ENCODE measurements around the gene BRF1.
A peak's percentile ranks its signal among the peaks of the same experiment; 100 is the strongest.

Gene BRF1

GRCh38 chr14:105315211-105315721 lies 14.5 kb upstream of the BRF1 start:
- CTCF ChIA-PET: interaction anchor here (0.5 kb wide), 1 partner anchor 15 kb away, joined by 3 read pairs; the partner anchor contains the start of gene BRF1
- peak; percentile 42 for DNase-seq (ENCODE audit: low spot score)
- POLR2A ChIA-PET (ENCODE audit: low non-redundant PET): no interaction called here
- peak overlapping the region; percentile 71 for H3K27ac ChIP-seq
- no peak for TF ChIP-seq CTCF (conservative IDR thresholded peaks at IDR 0.05; ENCODE audit: low read depth)

- peak; percentile 97 for DNase-seq (ENCODE audit: low spot score)
- TF ChIP-seq CTCF (conservative IDR thresholded peaks at IDR 0.05; ENCODE audit: low read depth): no peak
- peak within 1 kb of the TSS; percentile 85 for H3K27ac ChIP-seq
These were observed 13.7 kb upstream of the BRF1 start, which contains the start of gene PACS2 for GRCh38 chr14:105314287-105315200. PACS2 (plus strand) TSS chr14:105314748; CDS start chr14:105314919, 171 bp downstream.

GRCh38 chr14:105313381-105314286 lies 12.8 kb upstream of the BRF1 start:
- ChIA-PET CTCF (interaction anchor here (0.6 to 0.8 kb wide), 2 partner anchors 13 to 72 kb away, joined by 3 read pairs; partner anchors contain the start of gene BRF1), POLR2A (ENCODE audit: low non-redundant PET) (interaction anchor here (0.5 to 0.6 kb wide), 2 partner anchors 18 to 518 kb away, joined by 4 to 5 read pairs; no protein-coding TSS in a partner anchor)
- TF ChIP-seq CTCF (conservative IDR thresholded peaks at IDR 0.05; ENCODE audit: low read depth): no peak
- H3K27ac ChIP-seq: peak overlapping the region; percentile 85
- DNase-seq (ENCODE audit: low spot score): no peak

More at GRCh38 chr14:105314287-105315200, 13.7 kb upstream of the BRF1 start, which contains the start of gene PACS2:
- POLR2A ChIA-PET (ENCODE audit: low non-redundant PET): interaction anchor here (0.5 kb wide), 1 partner anchor 19 kb away, joined by 4 read pairs; no protein-coding TSS in a partner anchor
- CTCF ChIA-PET: interaction anchor here (0.5 to 0.7 kb wide), 2 partner anchors 14 to 437 kb away, joined by 3 read pairs; partner anchors contain the start of gene BRF1

GRCh38 chr14:105312973-105313372 lies 12.2 kb upstream of the BRF1 start:
- H3K27ac ChIP-seq: peak overlapping the region; percentile 85
- DNase-seq (ENCODE audit: low spot score): no peak
- CTCF ChIA-PET: interaction anchor here (0.8 kb wide), 1 partner anchor 12 kb away, joined by 3 read pairs; the partner anchor contains the start of gene BRF1
- no peak for TF ChIP-seq CTCF (conservative IDR thresholded peaks at IDR 0.05; ENCODE audit: low read depth)
- POLR2A ChIA-PET (ENCODE audit: low non-redundant PET): no interaction called here

GRCh38 chr14:105311838-105312237 lies 11.0 kb upstream of the BRF1 start:
- no peak overlapping the region for H3K27ac ChIP-seq
- DNase-seq (ENCODE audit: low spot score): no peak
- POLR2A ChIA-PET (ENCODE audit: low non-redundant PET): interaction anchor here (0.5 kb wide), 1 partner anchor 87 kb away, joined by 3 read pairs; no protein-coding TSS in a partner anchor
- CTCF ChIA-PET: interaction anchor here (0.8 kb wide), 1 partner anchor 106 kb away, joined by 3 read pairs; no protein-coding TSS in a partner anchor
- TF ChIP-seq CTCF (conservative IDR thresholded peaks at IDR 0.05; ENCODE audit: low read depth): no peak

All from RWPE1 (cell line).